A549 treated with GW870086 at 1 μM for 4 hours (cell line): ENCODE measurements around the gene OR1D5. TPM values are rescaled to one million over a fixed set of nuclear protein-coding genes. Genes with fewer than 3 reads are reported as not detected.

Experiments used
- total RNA-seq: library from RNA; stranded (reverse); fragments of 200-300 nt; extraction: Qiagen RNA extraction; gene quantifications from 5 replicates; pipeline ENCODE4 v1.2.3, GENCODE V29; 2022; ENCODE audit warnings: low read depth

Gene OR1D5, protein sequence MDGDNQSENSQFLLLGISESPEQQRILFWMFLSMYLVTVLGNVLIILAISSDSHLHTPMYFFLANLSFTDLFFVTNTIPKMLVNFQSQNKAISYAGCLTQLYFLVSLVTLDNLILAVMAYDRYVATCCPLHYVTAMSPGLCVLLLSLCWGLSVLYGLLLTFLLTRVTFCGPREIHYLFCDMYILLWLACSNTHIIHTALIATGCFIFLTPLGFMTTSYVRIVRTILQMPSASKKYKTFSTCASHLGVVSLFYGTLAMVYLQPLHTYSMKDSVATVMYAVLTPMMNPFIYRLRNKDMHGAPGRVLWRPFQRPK
- not detected in 5 replicates for total RNA-seq

DNA sequence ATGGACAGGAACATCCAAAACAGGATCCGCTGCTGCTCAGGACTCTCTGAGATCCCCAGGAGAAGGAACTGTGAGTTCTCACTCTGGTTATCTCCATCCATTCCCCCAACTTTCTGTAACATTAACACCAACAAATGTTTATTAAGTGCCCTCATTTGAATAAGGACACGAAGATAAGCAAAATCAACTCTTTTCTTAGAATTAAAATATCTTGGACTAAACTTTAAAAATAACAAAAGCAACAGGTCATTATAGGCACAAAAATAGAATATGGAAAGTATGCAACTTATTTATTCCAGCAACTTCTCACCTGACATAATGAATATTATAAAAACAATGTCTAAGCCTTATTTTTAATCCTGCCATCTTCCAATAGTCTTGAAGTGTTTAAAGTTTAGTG is at the start of gene OR1D5:
TSS of gene OR1D5 (minus strand) at position 101 of the 400 bp plus-strand sequence. CDS start at position 101, 0 bp downstream.

DNA sequence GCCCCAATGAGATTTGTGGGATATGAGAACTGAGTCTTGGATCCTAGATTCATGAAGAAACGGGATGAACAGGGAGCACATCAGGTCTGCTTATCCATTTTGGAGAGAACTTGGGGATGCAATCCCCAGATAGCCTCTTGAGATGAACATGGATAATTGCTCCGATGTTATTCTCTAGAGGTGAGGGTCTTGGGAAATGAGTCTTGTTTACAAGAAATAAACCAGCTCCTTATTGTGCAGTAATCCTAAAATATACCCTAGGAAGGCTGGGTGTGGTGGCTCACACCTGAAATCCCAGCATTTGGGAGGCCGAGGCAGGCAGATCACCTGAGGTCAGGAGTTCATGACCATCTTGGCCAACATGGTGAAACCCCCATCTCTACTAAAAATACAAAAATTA is 40.9 kb upstream of the OR1D5 start, which contains the start of gene OR1D2:
TSS of gene OR1D2 (minus strand) at position 101 of the 400 bp plus-strand sequence. CDS start 11,426 bp downstream, outside the sequence.

Other genes with a start within 250 kb of the OR1D5 start
- not detected in 5 replicates for gene OR1D2, start 40.8 kb upstream of the OR1D5 start, total RNA-seq
- gene OR1G1, start 63.9 kb upstream of the OR1D5 start, total RNA-seq, result not detected in 5 replicates
- not detected in 5 replicates for gene OR1A2, start 133.9 kb upstream of the OR1D5 start, total RNA-seq
- not detected in 5 replicates for gene OR1A1, start 144.1 kb upstream of the OR1D5 start, total RNA-seq
- not detected in 5 replicates for gene OR3A1, start 234.8 kb upstream of the OR1D5 start, total RNA-seq